DOHH2 (cell line): ENCODE measurements around the gene PSMA7.

Experiments
- H3F3A ChIP-seq: fragments of 200-600 bp; sonication (generic), shearing (Covaris generic); 2 replicates; pipeline ENCODE4 v1.6.0; 2016; ENCODE audit warnings: antibody characterized with exemption, mild to moderate bottlenecking; ENCODE audit not compliant: control insufficient read depth, insufficient read depth
- H3K27ac ChIP-seq: fragments of 200-600 bp; sonication (generic); 2 replicates; pipeline ENCODE4 v1.5.1; 2014; ENCODE audit warnings: low read depth, mild to moderate bottlenecking, low read length, moderate library complexity
- H3K27me3 ChIP-seq: fragments of 200-600 bp; sonication (generic); 2 replicates; pipeline ENCODE4 v1.6.1; 2014; ENCODE audit warnings: mild to moderate bottlenecking, low read length, mixed read lengths; ENCODE audit not compliant: control insufficient read depth
- H3K36me3 ChIP-seq: fragments of 200-600 bp; sonication (generic); 2 replicates; pipeline ENCODE4 v1.6.1; 2014; ENCODE audit warnings: mild to moderate bottlenecking, low read length, moderate library complexity, mixed read lengths; ENCODE audit not compliant: control insufficient read depth
- H3K4me1 ChIP-seq: fragments of 200-600 bp; sonication (generic); 2 replicates; pipeline ENCODE4 v1.6.1; 2014; ENCODE audit warnings: mild to moderate bottlenecking, low read length, mixed read lengths; ENCODE audit not compliant: control insufficient read depth
- H3K4me2 ChIP-seq: fragments of 200-600 bp; sonication (generic); 2 replicates; pipeline ENCODE4 v1.6.0; 2014; ENCODE audit warnings: mild to moderate bottlenecking, low read length, moderate library complexity
- H3K4me3 ChIP-seq: fragments of 200-600 bp; sonication (generic); 2 replicates; pipeline ENCODE4 v1.5.1; 2014; ENCODE audit warnings: mild to moderate bottlenecking, low read length, mixed read lengths
- H3K79me2 ChIP-seq: fragments of 200-600 bp; sonication (generic); 2 replicates; pipeline ENCODE4 v1.6.1; 2014; ENCODE audit warnings: mild to moderate bottlenecking, low read length, mixed read lengths; ENCODE audit not compliant: control insufficient read depth
- H3K9me2 ChIP-seq: fragments of 200-600 bp; sonication (generic); replicated peaks from 2 replicates; pipeline ENCODE4 v1.6.1; 2014; ENCODE audit warnings: mild to moderate bottlenecking, low read length, mixed read lengths; ENCODE audit not compliant: control insufficient read depth
- H3K9me3 ChIP-seq: fragments of 200-600 bp; sonication (generic); 2 replicates; pipeline ENCODE4 v1.6.1; 2014; ENCODE audit warnings: antibody characterized with exemption, low read length, mixed read lengths; ENCODE audit not compliant: control insufficient read depth, insufficient read depth
- H4K20me1 ChIP-seq: fragments of 200-600 bp; sonication (generic); 2 replicates; pipeline ENCODE4 v1.6.0; 2014; ENCODE audit warnings: low read depth, mild to moderate bottlenecking, antibody characterized with exemption, low read length, moderate library complexity; ENCODE audit not compliant: control insufficient read depth, insufficient read depth
- EZH2phosphoT487 ChIP-seq: fragments of 200-600 bp; sonication (generic); IDR thresholded peaks from 2 replicates; pipeline ENCODE4 v1.6.1; 2017; ENCODE audit warnings: borderline replicate concordance, mild to moderate bottlenecking, antibody characterized with exemption, low read length, moderate library complexity, mixed read lengths
- TF ChIP-seq, protein P1 (sequence below): fragments of 200-600 bp; sonication (generic); IDR thresholded peaks from one replicate; pipeline ENCODE4 v1.5.1; 2014; ENCODE audit warnings: antibody characterized with exemption, mild to moderate bottlenecking, low read depth, low read length; ENCODE audit not compliant: poor library complexity, severe bottlenecking

Gene PSMA7

DNA sequence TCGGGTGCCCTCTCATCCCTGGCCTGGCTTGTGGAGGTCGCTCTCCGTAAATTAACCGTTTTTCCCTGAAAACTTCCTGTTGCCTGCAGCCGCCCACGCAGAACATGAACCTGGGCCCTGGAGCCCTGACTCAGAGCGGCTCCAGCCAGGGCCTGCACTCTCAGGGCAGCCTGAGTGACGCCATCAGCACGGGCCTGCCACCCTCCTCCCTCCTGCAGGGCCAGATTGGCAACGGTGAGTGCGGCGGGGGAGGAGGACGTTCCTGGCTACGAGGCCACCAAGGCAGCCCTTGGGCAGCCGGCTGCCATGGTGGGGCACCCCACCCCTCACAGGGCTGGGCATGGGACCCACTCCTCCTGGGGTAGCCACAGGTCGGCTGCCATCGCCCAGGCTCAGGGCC is 18.2 kb upstream of the PSMA7 start:
- no peaks in the 10 kb centered on the region; the same call in 1 of the 2 replicates for H4K20me1 ChIP-seq
- H3K36me3 ChIP-seq = peaks cover 17% of the 10 kb centered on the region
- H3K4me2 ChIP-seq = no peak overlapping the region
- H3K4me1 ChIP-seq = no peaks in the 10 kb centered on the region
- no peak overlapping the region for H3K27ac ChIP-seq
- no peaks in the 10 kb centered on the region for H3K9me2 ChIP-seq
- no peak overlapping the region for H3K4me3 ChIP-seq
- H3K9me3 ChIP-seq = no peaks in the 10 kb centered on the region
- H3K79me2 ChIP-seq = peaks cover 26% of the 10 kb centered on the region
- TF ChIP-seq, protein P1, sequence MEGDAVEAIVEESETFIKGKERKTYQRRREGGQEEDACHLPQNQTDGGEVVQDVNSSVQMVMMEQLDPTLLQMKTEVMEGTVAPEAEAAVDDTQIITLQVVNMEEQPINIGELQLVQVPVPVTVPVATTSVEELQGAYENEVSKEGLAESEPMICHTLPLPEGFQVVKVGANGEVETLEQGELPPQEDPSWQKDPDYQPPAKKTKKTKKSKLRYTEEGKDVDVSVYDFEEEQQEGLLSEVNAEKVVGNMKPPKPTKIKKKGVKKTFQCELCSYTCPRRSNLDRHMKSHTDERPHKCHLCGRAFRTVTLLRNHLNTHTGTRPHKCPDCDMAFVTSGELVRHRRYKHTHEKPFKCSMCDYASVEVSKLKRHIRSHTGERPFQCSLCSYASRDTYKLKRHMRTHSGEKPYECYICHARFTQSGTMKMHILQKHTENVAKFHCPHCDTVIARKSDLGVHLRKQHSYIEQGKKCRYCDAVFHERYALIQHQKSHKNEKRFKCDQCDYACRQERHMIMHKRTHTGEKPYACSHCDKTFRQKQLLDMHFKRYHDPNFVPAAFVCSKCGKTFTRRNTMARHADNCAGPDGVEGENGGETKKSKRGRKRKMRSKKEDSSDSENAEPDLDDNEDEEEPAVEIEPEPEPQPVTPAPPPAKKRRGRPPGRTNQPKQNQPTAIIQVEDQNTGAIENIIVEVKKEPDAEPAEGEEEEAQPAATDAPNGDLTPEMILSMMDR = no peak
- TF ChIP-seq EZH2phosphoT487 = no peak
- no peaks in the 10 kb centered on the region for H3K27me3 ChIP-seq
- no peaks in the 10 kb centered on the region for H3F3A ChIP-seq

DNA sequence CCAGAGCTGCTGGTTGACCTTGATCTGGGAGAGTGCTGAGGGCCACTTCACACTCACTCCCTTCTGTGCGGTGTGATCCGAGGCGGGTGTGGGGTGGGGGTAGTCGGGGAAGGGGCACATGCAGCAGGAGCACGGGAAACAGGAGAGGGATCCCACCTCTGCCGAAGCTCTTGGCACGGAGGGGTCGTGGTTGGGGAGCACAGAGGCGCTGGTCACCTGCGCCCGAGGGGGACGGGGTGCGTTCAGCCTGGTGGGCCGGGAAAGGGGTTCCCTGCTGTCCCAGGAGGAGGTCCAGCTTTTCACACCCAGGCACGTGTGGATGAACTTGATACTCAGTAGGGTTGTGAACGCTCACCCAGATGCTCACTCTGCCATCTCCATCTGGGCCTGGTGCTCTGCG is 17.7 kb upstream of the PSMA7 start:
- Histone ChIP-seq H3K9me3 (no peaks in the 10 kb centered on the region), H3K4me2 (no peak overlapping the region), H3K27me3 (no peaks in the 10 kb centered on the region), H3K27ac (no peak overlapping the region), H4K20me1 (no peaks in the 10 kb centered on the region; the same call in 1 of the 2 replicates), H3F3A (no peaks in the 10 kb centered on the region), H3K36me3 (peaks cover 12% of the 10 kb centered on the region), H3K4me3 (no peak overlapping the region), H3K9me2 (no peaks in the 10 kb centered on the region), H3K79me2 (peaks cover 31% of the 10 kb centered on the region), H3K4me1 (no peaks in the 10 kb centered on the region)
- TF ChIP-seq EZH2phosphoT487 = no peak
- TF ChIP-seq, protein P1 = no peak

DNA sequence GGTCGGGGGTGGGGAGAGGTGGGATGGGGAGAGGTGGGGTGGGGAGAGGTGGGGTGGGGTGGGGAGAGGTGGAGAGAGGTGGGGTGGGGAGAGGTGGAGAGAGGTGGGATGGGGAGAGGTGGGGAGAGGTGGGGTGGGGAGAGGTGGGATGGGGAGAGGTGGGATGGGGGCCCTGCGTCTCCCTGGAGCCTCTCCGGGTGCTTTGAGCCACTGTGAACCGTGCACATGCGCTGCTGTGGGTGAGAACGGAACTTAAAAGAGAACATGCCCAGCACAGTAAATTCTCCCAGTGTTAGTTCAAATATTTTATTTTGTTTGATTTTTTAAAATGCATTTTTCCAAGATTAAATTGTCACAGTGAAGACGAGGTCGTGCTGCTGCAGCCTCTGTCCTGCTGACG is 17.1 kb upstream of the PSMA7 start:
- Histone ChIP-seq H3K4me2 (no peak overlapping the region), H3K9me2 (no peaks in the 10 kb centered on the region), H3K4me1 (no peaks in the 10 kb centered on the region), H3K79me2 (peaks cover 37% of the 10 kb centered on the region), H3K4me3 (no peak overlapping the region), H4K20me1 (no peaks in the 10 kb centered on the region; the same call in 1 of the 2 replicates), H3K27ac (no peak overlapping the region), H3F3A (no peaks in the 10 kb centered on the region), H3K9me3 (no peaks in the 10 kb centered on the region), H3K27me3 (no peaks in the 10 kb centered on the region), H3K36me3 (peaks cover 6% of the 10 kb centered on the region; the same call in 1 of the 2 replicates)
- TF ChIP-seq, protein P1 = no peak
- no peak for TF ChIP-seq EZH2phosphoT487
